TTC549 (cell line): ENCODE measurements around the gene HNRNPA3.
"Not testable (repeated sequence)": the region's sequence is repeated elsewhere in the genome, so short reads cannot be mapped to it uniquely, and the experiment has no call there.

Experiments used
- FAIRE-seq: peaks from 2 replicates; lab custom pipeline; 2012; peaks lifted over from hg19 to GRCh38; lab: Jason Lieb, UNC

The HNRNPA3 gene

DNA sequence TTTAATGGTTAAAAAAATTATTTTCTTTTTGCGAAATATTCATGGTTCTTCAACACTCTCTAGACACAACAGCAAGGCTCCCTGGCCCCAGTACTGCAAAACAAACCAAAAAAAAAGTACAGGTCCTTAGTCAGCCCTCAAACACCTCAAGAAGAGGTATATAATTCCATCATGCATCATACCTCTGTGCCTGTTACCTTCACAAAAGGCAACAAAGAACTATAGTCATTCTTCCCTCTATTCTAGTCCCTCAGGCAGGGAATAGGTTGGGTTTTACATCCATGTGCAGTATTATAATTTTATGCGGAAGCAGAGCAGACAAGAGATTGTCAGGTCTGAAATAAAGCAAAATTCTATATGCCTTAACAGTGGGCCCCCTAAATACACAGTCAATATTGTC, 43.4 kb downstream of the HNRNPA3 start:
- FAIRE-seq = no peak

DNA sequence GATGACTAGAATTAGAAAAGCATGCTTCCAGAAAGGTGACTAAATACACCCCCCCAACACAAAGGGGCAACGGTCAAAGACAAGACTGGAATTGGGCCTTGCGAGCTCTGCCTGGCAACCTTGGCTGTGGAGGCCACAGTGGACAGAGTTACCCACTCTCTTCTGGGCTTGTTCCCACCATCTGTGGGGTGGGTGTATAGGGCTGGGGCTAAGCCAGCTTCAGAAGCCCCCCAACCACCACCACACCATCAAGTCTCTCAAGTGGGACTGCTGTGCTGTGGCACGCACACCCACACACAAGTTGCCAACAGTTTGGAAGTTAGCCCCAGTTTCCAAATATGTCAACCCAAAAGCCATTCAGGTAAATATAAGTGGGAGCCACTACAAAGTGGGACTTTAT, 44.1 kb downstream of the HNRNPA3 start:
- no peak for FAIRE-seq

DNA sequence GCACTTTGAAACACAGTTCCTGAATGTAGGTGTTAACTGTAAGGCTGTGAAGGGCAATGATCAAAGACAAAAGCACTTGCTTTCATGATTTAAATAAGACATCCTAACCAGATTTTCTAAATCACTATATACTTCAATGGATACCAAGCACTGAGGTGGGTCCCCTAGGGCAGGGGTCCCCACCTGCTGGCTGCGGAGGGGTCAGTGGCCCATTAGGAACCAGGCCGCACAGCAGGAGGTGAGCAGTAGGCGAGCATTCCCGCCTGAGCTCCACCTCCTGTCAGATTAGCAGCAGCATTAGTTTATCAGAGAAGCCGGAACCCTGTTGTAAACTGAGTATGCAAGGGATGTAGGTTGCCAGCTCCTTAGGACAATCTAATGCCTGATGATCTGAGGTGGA, 44.9 kb downstream of the HNRNPA3 start:
- FAIRE-seq = no peak

DNA sequence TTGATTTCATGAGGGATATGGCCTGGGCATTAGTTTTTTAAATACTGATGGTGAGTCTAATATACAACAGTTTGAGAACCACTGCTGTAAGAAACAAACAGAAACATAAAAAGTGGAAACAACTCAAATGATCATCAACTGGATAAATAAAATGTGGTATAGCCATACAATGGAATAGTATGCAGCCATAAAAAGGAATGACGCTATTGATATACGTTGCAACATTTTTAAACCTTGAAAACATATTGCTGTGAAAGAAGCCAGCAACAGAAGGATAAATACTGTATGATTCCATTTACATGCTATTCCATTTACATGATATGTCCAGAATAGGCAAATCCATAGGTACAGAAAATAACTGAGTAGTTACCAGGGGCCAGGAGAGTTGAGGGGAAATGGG, 45.5 kb downstream of the HNRNPA3 start:
- no peak for FAIRE-seq

DNA sequence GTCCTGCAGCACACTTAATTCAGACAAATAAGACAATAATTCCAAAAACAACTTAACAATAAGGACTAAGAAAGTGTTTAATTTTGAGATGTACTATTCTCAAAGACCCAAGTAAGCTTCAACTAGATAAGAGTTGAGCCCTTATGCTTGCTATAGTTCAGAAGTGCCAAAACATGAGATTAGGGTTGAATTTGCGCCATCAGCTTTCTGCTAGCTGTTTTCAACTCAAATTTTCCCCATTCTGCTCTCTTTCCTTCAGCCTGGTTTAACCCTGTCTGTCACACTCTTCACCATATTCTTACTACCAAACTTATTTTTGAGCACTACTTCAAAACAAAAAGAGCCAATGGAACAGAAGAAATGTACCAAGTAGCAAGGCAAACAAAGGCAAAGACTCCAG, 47.8 kb downstream of the HNRNPA3 start:
- no peak for FAIRE-seq

DNA sequence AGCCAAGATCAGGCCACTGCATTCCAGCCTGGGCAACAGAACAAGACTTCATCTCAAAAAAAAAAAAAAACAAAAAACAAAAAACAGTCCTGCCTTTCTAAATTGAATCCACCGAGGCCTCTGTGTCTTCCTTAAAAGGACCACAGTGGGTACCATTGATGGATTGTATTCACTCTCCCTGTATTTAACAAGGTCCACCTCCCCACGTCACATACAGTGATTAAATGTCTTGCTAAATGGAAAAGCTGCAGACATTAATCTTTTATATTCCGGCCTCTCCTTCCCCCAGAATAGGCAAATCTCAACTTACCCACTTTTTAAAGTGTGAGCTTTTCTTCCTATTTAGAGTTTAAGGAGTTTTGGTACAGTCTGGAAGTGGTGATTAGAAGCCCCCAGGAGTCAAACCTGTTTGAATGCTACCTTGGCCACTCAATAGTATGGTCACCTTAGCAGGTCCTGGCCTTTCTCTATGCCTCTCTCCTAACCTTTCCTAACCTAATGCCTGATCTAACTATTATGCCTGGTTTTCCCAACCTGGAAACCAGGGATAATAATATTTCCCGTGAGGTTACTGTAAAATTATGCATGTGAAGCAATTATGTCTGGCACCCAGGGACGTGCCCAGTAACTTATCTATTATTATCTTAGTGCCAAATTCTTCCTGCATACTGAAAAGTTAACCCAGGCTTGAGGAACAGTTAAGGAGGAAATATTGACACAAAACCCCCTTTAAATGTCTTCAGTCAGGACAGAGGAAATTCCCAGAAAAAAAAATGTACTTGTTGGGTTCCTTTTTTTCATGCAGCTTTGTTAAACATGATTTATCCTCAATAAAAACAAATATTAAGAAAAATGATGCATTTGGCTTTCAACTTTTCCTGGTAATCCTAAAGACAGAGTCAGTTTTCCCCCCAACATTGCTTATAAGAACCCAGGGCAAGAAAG, 48.8 kb downstream of the HNRNPA3 start:
- no peak for FAIRE-seq

DNA sequence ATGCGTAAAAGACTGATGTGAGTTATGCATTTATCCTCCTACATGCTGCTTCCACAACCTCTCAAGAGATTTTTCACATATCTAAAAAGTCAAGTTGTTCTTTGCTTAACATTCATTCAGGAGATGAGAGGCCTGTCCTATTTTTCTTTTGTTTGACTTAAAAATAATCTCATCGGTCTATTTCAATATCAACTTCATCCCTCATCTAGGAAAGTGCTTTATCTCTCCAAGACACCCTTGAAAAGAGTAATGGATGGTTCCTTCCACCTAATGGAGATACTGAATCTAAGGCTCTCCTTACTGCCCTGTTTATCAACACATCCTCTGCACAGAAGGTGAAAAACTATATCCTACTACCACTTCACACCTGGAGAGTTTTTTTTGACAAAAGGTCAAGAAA, 49.5 kb downstream of the HNRNPA3 start:
- no peak for FAIRE-seq

DNA sequence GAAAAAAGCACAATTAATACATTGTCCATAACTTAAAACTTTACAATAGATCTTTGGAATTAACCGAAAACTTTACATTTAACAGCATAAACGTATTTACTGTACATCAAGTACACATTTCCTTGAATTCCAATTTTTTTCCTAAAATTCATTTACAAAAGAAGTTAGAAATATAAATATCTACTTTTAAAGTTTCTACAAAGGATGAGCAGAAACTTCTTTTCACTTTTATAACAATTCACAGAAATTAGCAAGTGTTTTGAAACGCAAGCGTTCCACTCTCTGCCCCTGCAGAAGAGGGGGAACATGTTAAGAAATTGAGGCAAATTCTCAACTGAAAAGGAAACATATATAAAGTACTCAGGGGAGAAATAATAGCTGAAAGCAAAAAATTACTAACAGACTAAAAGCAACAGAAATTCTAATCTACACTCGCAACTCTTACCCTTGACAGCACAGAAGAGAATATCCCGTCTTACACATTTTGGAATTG, 50.4 kb downstream of the HNRNPA3 start:
- FAIRE-seq = peak; percentile 38

DNA sequence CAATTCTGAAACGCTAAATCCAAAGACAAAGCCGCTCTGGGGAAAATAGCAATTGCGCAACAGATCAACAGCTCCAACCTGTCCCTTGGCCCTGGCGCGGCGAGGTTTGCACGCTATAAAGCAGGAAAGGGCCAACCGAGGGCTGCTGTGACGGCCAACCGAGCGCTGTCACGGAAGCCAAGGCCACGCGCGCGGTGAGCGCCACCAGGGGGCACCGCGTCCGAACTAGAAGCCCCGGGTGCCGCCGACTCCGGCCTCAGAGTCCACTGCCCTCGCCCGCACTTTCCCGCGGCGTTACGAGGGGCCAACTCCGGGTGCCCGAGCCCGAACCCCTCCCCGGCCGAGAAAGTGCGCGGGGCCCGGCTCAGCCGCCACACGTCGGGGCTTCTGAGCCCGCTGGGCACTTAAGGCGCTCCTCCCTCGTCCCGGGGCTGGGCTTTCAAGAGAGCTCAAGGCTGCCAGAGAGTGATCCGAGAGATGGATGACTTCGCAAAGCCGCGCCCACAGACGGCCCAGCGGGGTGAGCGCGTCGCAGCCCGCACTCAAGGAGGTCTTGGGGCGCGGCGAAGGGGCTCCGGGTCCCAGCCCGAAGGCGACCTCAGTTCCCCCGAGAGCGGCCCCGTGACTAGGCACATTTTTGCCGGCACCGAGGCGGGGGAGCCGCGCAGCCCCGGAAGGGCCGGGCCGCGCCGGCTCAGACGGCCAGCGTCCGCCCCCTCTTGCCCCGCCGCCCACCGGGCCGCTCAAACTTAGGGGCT, 51.0 kb downstream of the HNRNPA3 start:
- no peak for FAIRE-seq

DNA sequence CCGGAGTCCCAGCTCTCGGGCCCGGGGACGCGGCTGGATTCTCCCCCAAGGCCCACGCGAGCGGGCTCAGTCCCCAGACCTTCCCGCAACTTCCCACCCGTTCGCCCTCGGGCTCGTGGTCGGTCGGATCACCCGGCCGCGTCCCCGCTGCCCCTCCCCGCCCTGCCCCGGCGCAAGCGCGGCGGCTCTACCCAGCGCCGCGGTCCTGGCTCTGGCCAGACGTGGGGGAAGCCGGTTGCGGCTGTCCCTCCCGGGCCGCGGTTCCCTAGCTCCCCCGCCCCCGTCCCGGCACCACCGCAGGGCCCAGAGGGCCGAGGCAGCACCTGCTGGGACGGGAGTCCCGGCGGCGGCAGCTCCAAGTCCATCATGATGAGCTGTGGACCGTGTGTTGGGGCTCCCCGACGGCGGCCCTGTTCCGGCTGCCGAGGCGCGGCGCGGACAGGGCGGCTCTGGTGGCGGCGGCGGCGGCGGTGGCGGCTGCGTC, 51.7 kb downstream of the HNRNPA3 start:
- no peak for FAIRE-seq

DNA sequence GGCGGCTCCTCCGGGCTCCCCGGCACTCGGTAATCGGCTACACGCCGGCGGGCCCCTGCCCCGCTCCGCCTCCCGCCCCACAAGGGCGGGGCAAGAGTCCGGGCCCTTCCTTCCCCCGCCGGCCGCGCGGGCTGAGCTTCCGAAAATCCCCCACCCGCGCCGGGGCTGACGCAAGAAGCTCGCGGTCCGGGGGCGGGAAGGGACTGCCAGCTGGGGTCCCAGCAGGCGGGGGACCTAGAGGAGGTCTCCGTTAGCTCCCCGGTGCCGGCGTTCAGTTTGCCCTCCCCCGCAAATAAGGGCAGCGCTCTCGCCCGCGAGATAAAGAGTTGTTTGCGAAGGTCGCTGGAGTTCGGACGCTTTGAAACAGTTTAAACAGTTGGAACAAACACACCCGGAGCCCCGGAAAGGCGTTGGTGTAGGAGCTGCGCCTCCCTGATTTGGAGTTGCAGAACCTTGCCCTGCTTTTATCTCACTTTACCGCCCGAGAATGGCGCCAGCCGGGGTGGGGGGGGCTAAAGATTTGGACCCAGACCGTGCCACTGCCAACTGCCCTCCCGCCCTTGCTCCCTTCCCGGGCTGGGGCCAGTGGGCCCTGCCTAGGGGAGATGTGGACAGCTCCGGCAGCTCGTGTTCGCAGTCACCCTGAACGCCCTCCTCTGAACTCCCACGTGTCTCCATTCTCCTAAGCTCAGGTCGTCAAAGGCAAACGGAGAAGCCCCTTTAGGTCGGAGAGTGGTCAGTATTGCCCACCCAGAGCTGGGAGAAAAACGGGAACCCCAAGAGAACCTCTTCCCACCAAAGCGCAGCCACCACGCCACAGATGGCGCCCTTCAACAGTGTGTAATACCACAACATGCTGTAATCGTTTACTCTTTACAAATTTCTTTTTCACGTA, 52.3 kb downstream of the HNRNPA3 start, which contains the start of gene NFE2L2:
Gene NFE2L2, minus strand, starts transcription at position 35 of the 895 bp plus-strand sequence. CDS start 151 bp downstream, outside the sequence.
- peak; percentile 80 for FAIRE-seq

DNA sequence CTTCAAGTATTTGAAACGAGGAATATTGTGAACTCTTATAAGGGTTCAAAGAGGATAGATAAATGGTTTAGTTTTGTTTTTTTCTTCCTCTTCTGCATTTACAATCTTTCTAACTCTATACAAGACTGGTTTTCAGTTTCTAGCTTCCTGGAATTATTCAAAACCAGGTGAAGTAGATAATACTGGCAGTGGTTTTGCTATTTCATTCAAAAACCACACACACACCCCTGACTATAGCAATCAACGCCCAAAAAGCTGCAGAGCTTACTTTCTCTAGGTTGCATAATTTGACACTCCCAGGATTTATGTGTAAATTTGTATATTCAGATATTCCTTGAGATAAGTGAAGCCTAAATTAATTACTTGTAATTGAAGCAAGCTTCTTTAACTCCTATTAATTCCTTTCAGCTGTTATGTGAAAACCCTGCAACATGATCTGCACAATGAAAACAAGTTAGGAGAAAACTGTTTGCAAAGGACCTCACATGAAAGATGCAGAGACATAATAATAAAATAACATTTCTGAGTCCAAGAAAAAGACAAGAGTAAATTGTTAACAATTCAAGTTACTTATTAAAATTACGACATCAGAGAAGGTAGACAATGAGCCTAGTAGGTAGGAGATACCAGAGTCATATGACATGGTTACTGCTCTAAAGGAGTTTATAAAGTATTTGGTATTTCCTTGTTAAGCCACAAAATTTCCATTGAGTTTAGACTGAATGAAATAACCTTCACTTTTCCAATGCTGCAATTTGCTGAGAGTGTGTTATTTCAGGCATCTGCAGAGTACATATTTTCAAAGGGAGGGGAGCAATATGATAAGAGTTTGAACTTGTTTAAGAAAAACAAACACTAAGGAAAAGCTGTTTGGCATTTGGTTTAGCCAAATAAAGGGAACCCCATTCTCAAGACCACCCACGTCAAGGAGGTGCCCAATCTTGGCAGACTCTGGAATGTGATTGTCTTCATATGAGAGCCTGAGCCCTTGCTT, 53.5 kb downstream of the HNRNPA3 start:
- peak; percentile 26 for FAIRE-seq

DNA sequence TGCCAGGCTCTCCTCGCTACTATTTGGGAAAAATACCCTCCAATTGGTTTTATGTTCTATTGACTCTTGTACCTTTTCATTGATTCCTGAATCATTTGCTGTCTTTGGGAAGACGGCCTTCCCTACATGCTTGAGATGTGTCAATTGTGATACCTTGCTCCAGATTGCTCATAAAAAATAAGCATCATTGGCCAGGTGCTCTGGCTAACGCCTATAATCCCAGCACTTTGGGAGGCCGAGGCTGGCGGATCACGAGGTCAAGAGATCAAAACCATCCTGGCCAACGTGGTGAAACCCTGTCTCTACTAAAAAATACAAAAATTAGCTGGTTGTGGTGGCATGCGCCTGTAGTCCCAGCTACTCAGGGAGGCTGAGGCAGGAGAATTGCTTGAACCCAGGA, 54.4 kb downstream of the HNRNPA3 start:
- not testable (repeated sequence) for FAIRE-seq

DNA sequence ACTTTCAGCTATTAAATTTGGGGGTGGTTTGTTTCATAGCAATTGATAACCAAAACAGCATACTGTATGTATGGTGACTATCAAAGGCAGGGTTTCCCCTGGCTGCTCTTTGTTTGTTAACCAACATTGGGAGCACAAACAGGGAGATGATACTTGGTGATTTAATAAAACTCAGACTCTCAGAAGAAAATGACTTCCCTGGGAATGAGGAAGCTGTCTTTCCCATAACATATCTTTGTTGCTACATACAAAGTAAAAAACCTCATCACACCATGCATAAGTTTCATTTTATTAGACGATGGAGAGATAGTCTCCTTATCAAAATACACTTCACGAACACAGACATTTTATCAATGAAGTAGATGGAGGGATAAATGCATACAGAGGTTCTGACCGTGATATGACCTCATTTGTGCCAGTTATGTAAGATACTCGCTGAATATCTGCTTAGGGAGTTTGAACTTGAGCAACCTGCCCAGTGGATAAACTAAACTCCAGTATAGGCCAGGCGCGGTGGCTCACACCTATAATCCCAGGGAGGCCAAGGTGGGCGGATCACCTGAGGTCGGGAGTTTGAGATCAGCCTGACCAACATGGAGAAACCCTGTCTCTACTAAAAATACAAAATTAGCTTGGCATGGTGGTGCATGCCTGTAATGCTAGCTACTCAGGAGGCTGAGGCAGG, 55.7 kb downstream of the HNRNPA3 start:
- FAIRE-seq = no peak

DNA sequence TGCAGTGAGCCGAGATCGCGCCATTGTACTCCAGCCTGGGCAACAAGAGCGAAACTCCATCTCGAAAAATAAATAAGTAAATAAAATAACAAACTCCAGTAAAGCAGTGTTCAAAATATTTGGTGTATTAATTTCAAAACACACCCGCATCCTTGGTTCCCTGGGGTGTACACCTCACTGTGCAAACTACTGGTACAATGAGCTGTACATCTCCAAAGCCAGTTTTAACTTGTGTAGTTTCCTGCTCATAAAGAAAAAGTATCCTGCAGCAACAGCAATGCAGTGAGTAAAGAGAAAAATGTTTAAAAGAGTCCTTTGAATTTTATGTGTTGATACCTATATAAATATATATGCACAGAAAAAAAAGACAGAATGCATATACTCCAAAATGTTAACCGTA, 56.3 kb downstream of the HNRNPA3 start:
- FAIRE-seq = no peak

DNA sequence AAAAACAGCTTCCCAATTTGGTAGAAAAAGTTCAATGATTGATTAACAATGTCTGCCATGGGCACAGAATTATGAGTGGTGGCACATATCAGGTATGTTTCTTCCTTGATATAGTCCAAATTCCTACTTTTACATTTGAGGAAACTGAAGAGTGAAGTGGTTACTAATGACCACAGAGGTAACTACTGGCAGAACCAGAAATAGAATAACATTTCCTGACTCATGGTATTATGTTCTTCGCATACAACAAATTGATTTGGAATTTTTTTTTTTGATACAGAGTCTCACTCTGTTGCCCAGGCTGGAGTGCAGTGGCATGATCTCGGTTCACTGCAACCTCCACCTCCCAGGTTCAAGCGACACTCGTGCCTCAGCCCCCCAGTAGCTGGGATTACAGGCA, 57.9 kb downstream of the HNRNPA3 start:
- no peak for FAIRE-seq

DNA sequence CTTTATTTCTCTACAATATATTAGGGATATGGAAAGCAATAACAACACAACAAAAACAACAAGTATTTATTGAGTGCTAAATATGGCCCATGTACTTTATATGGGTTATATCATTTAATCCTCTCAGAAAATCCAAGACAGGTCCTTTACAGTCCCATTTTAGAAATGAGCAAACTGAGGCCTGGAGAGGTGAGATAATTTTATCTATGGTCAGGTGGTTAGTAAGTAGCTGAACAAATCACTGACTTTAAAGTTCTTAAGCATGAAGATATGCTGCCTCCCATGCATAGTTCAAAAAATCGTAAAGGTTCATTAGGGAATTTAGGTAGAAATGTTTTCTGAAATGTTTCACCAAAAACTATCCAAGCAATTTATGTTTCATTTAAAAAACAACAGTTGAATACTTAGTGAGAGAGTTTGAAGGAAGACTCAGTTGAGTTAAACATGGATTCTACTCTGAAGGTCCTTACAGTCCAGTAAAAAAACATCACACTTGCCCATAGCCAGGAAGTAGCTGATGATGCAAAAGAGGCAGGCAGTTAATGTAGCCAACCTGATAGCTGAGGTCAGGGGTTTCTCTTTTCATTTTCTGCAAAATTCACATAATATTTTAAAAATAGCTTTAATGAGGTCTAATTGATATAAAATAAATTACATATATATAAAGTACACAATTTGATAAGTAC, 59.5 kb downstream of the HNRNPA3 start:
- FAIRE-seq = no peak

DNA sequence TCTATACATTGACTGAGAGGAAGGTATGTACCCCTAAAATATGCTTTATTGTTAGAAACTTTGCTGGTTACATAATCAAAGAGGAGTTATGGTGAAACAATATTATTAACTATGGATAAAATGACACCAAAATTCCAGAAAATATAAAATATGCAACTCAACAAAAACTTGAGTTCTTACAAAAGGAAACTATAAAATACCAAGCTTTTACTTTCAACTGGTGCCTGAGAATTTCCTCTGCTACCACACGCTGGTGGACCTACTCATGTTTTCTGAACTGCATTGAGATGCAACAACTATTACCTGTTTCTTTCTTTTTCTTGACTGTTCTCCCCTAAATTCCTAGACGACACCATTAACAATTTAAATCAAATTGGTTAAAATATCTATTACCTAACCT, 60.2 kb downstream of the HNRNPA3 start:
- no peak for FAIRE-seq

DNA sequence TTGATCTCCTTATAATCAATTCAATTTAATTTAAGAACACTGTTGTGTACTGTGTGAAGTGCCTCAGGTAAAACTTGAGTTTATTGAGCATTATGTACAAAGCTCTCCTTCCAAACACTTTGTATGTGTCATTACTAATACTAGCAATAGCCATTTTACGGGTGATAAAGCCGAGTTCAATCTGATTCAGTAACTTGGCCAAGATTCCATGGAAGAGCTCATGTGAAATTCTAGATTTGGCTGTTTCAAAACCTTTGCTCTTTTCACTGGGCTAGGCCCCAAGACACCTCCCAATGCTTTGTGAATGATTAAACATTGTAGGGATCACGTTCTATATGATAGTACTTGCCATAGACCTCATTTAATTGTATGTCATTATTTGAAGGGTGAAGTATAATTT, 60.8 kb downstream of the HNRNPA3 start:
- FAIRE-seq = no peak
